NCI-H82 treated with DMSO at 0.1 percent for 48 hours (cell line): ENCODE data around the gene LMTK2.

Experiments used
- DNase-seq: peaks from one replicate; lab custom pipeline; 2025; ENCODE audit not compliant: unreplicated experiment; lab: John Stamatoyannopoulos, UW

The LMTK2 gene

GRCh38 chr7:98200364-98200763 lies 93.7 kb downstream of the LMTK2 start:
- no peak for DNase-seq

- DNase-seq, result no peak
These were observed 95.9 kb downstream of the LMTK2 start for GRCh38 chr7:98202367-98203195.

DNA sequence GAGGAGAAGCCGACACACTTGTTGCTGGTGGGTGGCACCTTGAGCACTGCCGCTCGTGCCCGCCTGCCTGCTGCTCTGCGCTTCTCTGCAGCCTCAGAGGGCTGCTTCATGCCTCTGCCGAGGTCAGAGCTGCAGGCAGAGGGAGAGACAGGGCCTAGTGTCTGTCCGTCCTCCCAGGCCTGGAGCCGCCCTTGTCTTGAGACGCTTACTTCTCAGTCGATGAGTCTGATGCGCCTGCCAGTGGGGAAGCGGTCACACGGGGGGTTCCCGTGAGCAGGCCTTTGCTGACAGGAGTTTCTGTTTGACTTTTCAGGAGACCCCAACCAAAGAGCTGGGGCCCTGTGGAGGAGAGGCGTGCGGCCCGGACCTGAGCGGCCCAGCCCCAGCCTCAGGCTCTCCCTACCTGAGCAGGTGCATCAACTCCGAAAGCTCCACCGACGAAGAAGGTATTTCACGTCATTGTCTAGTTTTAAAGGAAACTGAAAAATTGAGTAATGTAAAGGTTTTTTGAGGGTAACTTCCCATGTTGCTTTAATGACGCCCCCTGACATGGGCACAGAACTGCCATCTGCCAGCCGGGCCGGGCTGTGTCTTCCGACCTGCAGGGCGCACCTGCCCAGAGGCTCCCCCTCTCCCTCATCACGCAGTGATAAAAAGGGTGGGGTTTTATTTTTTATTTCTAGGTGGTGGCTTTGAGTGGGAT lies 96.8 kb downstream of the LMTK2 start:
- DNase-seq, result no peak

GRCh38 chr7:98203964-98204605 lies 97.4 kb downstream of the LMTK2 start:
- no peak for DNase-seq

DNA sequence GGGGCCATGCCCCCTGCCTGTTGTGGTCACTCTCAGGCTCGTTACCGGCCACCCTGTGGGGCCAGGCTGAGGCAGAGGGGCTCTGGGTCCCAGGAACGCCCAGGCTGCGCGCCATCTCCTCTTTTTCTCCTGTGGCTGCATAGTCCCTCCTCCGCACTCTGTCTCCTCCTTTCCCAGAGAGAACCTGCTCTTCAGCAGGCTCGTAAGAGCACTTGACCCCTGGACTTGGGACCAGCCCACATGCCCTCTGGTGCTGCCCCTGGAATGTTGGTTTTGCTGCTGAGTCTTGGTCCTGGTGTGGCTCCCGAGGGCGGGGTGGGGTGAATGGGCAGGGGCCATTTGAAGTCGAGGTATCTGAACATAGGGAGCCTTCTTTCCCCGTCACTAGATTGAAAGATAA lies 98.0 kb downstream of the LMTK2 start:
- no peak for DNase-seq

- DNase-seq, result no peak
These were observed 98.6 kb downstream of the LMTK2 start for GRCh38 chr7:98205162-98205845.

DNA sequence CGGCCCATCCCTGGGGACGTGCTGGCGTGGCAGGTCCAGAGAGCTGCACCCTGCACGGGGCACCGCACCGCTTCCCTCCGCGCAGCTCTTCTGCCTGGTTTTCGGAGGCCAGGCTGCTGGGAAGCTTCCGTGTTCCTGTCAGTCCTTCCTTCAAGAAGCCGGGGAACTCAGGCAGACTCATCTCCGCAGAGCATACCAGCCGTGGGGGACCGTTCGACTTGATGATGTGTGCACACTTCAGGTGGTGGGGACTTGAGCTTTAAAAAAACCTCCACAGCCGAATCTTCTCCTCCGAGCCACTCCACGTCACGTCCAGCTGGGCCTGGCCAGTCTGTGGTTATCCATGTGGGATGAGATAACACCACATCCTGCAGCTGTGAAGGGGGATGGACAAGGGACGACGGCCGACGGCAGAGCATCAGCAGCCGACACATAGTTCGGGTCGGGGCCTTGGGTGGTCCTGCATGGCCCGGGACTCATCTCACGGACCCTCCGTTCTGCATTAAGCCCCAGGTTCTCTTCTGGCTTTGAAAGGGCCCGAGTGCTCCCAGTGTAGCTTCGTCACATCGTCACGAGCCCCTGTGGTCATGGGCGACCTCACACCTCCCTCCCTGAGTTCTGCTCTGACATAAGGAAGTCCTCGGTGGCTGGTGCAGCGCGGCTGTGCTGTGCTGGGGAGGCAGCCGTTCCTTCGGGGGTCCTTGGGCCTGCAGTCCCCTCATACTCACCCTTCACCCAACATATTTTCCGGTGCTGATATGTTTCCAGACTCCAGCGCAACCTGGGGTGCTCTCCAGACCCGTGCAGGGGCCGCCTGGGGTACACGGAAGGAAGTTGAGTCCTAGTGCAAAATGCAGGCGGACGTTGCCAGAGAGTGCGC lies 100.0 kb downstream of the LMTK2 start:
- no peak for DNase-seq

- DNase-seq, result no peak
These were observed 102.7 kb downstream of the LMTK2 start for GRCh38 chr7:98209166-98209920.

- no peak for DNase-seq
These were observed 104.0 kb downstream of the LMTK2 start for GRCh38 chr7:98210513-98211220.

DNA sequence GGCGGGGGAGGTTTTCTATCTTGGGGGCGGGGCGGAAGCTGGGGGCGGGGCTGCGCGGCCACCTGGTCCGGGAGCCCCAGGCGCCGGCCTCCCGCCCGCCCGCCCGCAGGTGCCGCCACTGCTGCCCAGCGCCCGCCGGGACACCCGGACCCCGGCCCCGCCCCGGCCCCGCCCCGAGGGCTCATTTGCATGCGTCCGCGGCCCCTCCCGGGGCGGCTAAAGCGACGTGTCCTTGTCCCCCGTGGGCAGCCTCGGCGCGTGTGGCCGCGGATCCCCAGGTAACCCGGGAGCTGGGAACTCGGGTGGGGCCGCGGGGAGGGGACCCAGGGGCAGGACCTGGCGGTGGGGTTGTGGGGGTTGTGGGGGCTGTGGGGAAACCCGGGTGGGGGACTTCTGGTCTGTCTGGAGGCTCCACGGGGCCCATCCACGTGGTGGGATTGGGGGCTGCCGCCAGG lies 104.6 kb downstream of the LMTK2 start, which contains the start of gene BHLHA15:
BHLHA15 (plus strand) TSS at position 219 of the 455 bp plus-strand sequence. CDS start 871 bp downstream, outside the sequence.
- DNase-seq, result no peak

DNA sequence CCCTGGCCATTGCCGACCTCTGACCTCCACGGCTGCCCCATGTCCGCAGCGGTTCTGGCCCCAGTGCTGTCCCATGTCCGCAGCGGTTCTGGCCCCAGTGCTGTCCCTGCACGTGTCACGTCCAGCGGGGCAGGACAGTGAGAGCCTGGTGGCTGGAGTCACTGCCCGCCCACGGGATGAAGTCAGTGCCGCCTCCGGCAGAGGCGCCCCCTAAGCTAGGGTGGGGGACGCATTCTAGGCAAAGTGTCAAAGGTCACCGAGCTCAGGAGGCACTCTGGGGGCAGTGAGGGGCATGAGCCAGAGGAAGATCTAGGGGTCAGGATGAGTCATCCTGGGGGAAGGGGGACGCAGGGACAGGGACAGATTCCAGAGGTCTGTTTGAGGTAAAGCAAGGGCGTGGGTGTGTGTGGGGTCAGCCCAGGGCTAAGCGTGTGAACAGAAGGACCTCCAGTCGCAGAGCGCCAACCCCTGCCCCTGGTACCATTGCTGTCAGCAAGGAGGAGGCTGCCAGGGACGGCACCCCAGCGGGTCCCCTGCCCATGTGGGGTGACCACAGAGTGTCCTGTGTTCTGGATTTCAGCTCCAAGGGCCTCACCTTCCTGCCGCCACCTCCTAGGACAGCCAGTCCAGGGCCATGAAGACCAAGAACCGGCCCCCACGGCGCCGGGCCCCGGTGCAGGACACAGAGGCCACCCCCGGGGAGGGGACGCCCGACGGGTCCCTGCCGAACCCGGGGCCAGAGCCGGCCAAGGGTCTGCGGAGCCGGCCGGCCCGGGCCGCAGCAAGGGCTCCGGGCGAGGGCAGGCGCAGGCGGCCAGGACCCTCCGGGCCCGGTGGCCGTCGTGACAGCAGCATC lies 105.2 kb downstream of the LMTK2 start:
- DNase-seq, result no peak

GRCh38 chr7:98212532-98213041 lies 105.9 kb downstream of the LMTK2 start:
- DNase-seq, result no peak

GRCh38 chr7:98213296-98213887 lies 106.7 kb downstream of the LMTK2 start:
- DNase-seq, result no peak

- DNase-seq, result no peak
These were observed 107.5 kb downstream of the LMTK2 start for GRCh38 chr7:98213888-98214810.

DNA sequence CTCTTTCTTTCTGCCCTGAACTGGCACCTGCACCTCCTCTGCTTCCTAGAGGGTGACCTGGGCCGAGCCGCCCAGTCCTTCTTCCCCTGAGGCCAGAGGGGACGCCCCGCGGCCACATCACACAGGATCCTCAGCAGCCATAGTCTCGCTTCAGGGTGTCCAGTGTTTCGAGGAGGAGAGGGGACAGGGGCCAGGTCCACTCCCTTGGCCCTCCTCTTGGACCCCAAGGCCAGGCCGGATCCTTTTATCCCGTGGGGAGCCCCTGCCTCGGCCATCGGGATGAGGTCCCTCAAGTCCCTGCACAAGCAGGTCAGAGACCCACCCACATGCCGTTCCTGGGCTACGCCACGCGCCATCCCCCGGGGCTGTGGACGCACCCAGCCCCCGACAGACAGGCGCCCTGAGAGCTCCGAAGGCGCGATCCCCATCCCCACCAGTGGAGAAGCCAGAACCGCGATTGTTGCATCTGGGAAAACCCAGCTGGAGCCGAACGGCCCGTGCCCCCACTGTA lies 108.2 kb downstream of the LMTK2 start:
- DNase-seq, result no peak
